Ovary (tissue), 9 donors: ENCODE measurements around the gene SEC14L2. TPM values are rescaled to one million over a fixed set of nuclear protein-coding genes. Genes with fewer than 3 reads are reported as not detected.

Experiments
- DNase-seq, 5 donors: peaks; one replicate each; pipeline ENCODE4 v3.0.0-alpha.2; 2019 to 2020
- H3K27ac ChIP-seq, 2 donors: fragments of 200-600 bp; one replicate each; pipeline versions ENCODE4 v1.5.1 to v1.8.0; 2019 to 2022
- H3K27me3 ChIP-seq: fragments of 200-600 bp; one replicate; pipeline ENCODE4 v1.8.0; 2022
- H3K36me3 ChIP-seq: fragments of 200-600 bp; sonication (generic); one replicate; pipeline ENCODE4 v1.5.1; 2019
- H3K4me1 ChIP-seq: one replicate; pipeline ENCODE4 v1.8.1; 2013; ENCODE audit warnings: mild to moderate bottlenecking, moderate library complexity; ENCODE audit not compliant: insufficient read depth
- H3K4me3 ChIP-seq: fragments of 200-600 bp; sonication (generic); one replicate; pipeline ENCODE4 v1.5.1; 2017
- H3K9me3 ChIP-seq, 2 donors: fragments of 200-600 bp in 1 of 2; sonication (generic) in 1 of 2; one replicate each; pipeline versions ENCODE4 v1.5.1 to v1.8.1; 2013 to 2019; ENCODE audit warnings: mild to moderate bottlenecking in 1 of 2, moderate library complexity in 1 of 2
- CTCF ChIP-seq, 3 donors: fragments of 450-650 bp in 2 of 3; fragments of 200-600 bp in 1 of 3; IDR thresholded peaks; one replicate each; pipeline versions ENCODE4 v1.5.1 to v1.8.0; 2016 to 2022; ENCODE audit warnings: antibody characterized with exemption in 3 of 3, mild to moderate bottlenecking in 1 of 3
- EP300 ChIP-seq: sonication (generic); formaldehyde crosslinking; IDR thresholded peaks from one replicate; pipeline ENCODE4 v1.6.1; 2017; ENCODE audit warnings: antibody characterized with exemption
- POLR2A ChIP-seq: fragments of 450-650 bp; IDR thresholded peaks from one replicate; pipeline ENCODE4 v1.6.1; 2017; ENCODE audit warnings: antibody characterized with exemption, mild to moderate bottlenecking, moderate library complexity
- WGBS, 3 donors: extraction: QIAGEN DNeasy Blood & Tissue Kit in 1 of 3; methylation state at CpG; one replicate each; pipeline versions ENCODE4 v1.1.5 to v1.1.7; 2013 to 2017; 5-methylcytosine and 5-hydroxymethylcytosine counted together
- intact Hi-C, 4 donors: fragments of 100-400 bp; cut with DNase I; formaldehyde crosslinking; loops; one replicate each; pipeline versions ENCODE4 v1.11.0 to v1.15.1; 2022 to 2023
- polyA plus RNA-seq, 2 donors: library from polyadenylated mRNA; stranded (reverse); fragments of 200-250 nt in 1 of 2; fragments of 350-450 nt in 1 of 2; fragmentation: Illumina TruSeq in 1 of 2; extraction: RNeasy Lipid Tissue Mini Kit (QIAGEN cat#74804) in 1 of 2; gene quantifications; one replicate each; pipeline ENCODE4 v1.2.3, GENCODE V29; 2013 to 2014
- total RNA-seq, 7 donors: library from RNA; depleted of rRNA in 2 of 7; stranded (reverse); fragments of >200 nt in 2 of 7; fragmentation: NEBNext Ultra II Directional in 3 of 7; extraction: Animal tissue kit (Norgen Biotek cat#: 25700) in 3 of 7; gene quantifications; one replicate each; pipeline versions ENCODE4 v1.1.0 to v1.2.4, GENCODE V29; 2016 to 2023
- donor health status: DM: no; HTN: no; CAD: no; lungs with moderate emphysema.
- donor health status: DM: no; HTN: no; CAD: no.
- donor health status: Bipolar disorder and iron deficiency.
- donor health status: DM: yes; HTN: yes; CAD: no.
- donor health status: DM: no; HTN: no; CAD: no.
- donor health status: DM: yes; HTN: yes; CAD: no.

SEC14L2 gene
- total and polyA plus RNA-seq, 9 donors = 2.5 to 14.3 (median 8.2) TPM

- WGBS, 3 donors = 88 to 94% (median 88%) methylated on average over 9 of the region's 9 CpGs
- intact Hi-C loops = no loop called here
Observed at GRCh38 chr22:30368420-30368819, 28.4 kb upstream of the SEC14L2 start.

GRCh38 chr22:30370641-30371230 lies 26.1 kb upstream of the SEC14L2 start:
- intact Hi-C loops = no loop called here
- TF ChIP-seq CTCF (IDR thresholded peaks at IDR 0.05) (no peak), EP300 (no peak), POLR2A (no peak)
- no peak overlapping the region for H3K27ac ChIP-seq
- no peak for DNase-seq
- no peaks in the 10 kb centered on the region for H3K4me1 ChIP-seq
- H3K27me3 ChIP-seq = no peaks in the 10 kb centered on the region
- H3K36me3 ChIP-seq = no peaks in the 10 kb centered on the region
- 61 to 69% (median 66%) methylated on average over 16 to 19 of the region's 19 CpGs for WGBS, 3 donors
- no peak overlapping the region for H3K4me3 ChIP-seq
- no peaks in the 10 kb centered on the region for H3K9me3 ChIP-seq

More at GRCh38 chr22:30368420-30368819, 28.4 kb upstream of the SEC14L2 start:
- H3K36me3 ChIP-seq = no peaks in the 10 kb centered on the region
- no peaks in the 10 kb centered on the region for H3K4me1 ChIP-seq
- H3K9me3 ChIP-seq = no peaks in the 10 kb centered on the region
- TF ChIP-seq POLR2A (no peak), EP300 (no peak), CTCF (IDR thresholded peaks at IDR 0.05) (no peak)
- no peak overlapping the region for H3K4me3 ChIP-seq
- DNase-seq = no peak
- no peak overlapping the region for H3K27ac ChIP-seq
- no peaks in the 10 kb centered on the region for H3K27me3 ChIP-seq

DNA sequence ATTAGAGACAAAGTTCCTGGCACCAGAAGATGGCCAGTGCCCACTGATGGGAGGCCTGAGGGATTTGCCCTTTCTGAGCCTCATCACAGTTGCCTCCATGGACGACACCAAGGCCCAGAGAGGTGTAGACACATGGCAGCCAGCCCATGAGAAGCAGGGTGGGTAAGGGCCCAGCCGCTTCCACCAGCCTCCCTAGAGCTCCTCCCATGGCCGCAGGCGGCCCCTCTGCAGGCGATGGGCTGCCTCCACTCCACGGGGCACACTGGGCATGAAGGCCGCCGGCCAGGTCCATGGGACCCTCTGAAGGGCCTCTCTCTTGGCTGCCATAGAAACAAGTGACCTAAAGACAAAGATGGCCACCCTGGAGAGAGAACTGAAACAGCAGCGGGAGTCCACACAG lies 25.5 kb upstream of the SEC14L2 start:
- Histone ChIP-seq H3K36me3 (no peaks in the 10 kb centered on the region), H3K27ac (no peak overlapping the region), H3K9me3 (no peaks in the 10 kb centered on the region), H3K4me3 (no peak overlapping the region), H3K4me1 (no peaks in the 10 kb centered on the region), H3K27me3 (no peaks in the 10 kb centered on the region)
- no peak for TF ChIP-seq CTCF (IDR thresholded peaks at IDR 0.05)
- no peak for TF ChIP-seq POLR2A
- intact Hi-C loops = no loop called here
- WGBS, 3 donors = 88 to 91% (median 89%) methylated on average over 9 of the region's 9 CpGs
- DNase-seq = no peak

- H3K9me3 ChIP-seq = no peaks in the 10 kb centered on the region
- no peak overlapping the region for H3K27ac ChIP-seq
- intact Hi-C loops = no loop called here
- no peaks in the 10 kb centered on the region for H3K4me1 ChIP-seq
- DNase-seq = no peak
- H3K27me3 ChIP-seq = no peaks in the 10 kb centered on the region
- no peaks in the 10 kb centered on the region for H3K36me3 ChIP-seq
- no peak overlapping the region for H3K4me3 ChIP-seq
- WGBS, 3 donors = 69 to 72% (median 70%) methylated on average over 13 of the region's 13 CpGs
- no peak for TF ChIP-seq EP300
- no peak for TF ChIP-seq CTCF (IDR thresholded peaks at IDR 0.05)
- TF ChIP-seq POLR2A = no peak
Observed at GRCh38 chr22:30371981-30372380, 24.8 kb upstream of the SEC14L2 start.
